Stimulated activated CD8-positive, alpha-beta memory T cell treated with anti-CD3 and anti-CD28 coated beads, Interleukin-15, amount 100 ng/mL, for 4 hours (primary cell): ENCODE data around the gene FARS2.

Experiments
- DNase-seq, 2 donors: peaks; one replicate each; pipeline ENCODE4 v3.0.0-alpha.2; 2020; ENCODE audit warnings: low read depth in 2 of 2

The FARS2 gene

DNA sequence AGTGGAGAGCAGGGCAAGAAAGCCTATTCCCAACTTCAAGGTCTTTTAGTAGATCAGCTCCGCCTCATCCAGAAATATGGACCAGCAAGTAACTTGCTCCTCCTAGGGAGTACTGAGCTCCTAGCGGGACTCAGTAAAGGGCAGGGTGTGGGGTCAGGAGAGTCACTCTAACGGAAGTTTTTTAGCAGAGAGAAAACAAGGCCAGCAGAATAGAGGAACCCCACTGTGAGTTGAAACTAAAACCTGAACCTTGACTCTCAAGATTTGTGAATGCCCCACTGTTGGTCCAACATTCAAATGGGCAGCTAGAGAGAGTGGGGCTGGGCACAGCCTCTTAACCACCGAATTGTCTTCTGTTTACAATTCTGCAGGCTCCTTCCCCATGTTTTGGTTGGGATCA is 244.8 kb downstream of the FARS2 start:
- DNase-seq: no peak

- no peak for DNase-seq
Measured at GRCh38 chr6:5506597-5506996, 245.3 kb downstream of the FARS2 start.

- no peak for DNase-seq
Measured at GRCh38 chr6:5507131-5507681, 245.9 kb downstream of the FARS2 start.

DNA sequence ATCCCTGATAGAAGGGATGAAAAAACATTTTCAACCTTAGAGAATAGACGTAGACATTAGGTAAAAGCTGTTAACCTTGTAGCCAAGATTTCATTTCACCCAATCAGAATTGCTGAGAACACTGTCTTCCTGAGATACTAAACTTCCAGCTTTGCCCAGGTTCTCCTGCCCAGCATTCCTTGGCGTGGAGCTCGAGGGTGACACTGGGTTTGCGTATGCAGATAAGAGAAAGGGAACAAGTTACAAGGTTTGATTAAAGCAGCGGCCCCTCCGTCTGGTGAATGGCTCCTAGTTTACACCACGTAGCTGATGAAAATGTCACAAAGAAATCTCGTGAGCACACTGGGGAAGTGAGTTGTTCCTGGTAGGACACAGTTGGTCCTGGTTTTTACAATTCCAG is 247.8 kb downstream of the FARS2 start:
- no peak for DNase-seq

DNA sequence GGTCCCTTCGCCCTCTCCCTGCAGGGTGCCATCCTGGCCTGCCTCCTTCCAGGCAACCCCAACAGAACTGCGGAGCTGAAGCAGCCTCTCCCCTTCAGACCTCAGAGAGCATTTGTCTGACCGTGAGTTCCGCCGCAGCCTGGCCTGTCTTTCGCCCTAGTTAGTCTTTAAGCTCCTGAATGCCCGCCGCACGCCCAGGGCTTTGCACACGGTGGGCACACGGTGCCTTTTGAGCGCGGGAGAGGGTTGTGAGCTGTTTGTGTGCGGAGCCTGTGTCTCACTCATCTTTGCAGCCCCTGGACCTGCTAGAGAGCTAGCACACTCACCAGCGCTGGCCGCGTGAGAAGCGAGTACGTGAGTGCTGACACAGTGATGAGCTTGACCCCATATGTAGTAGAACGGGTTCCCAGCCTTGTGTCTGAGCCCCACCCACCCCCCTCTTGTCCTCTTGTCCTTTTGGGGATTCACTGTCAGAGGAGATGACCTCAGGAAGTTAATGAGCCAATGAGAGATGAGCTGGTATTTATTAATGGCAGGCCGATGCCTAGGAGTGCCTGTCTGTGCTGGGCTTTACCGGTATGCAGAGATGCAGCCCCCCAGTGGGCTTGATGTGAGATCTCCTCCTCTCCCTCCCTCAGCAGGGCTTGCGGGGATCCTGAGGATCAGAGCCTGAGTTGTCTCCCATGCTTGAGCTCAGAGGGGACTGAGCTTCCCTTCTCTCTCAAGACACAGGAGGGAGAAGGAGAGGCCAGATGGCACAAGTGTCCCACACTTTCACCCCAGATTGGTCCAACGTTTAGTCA is 249.2 kb downstream of the FARS2 start:
- no peak for DNase-seq

GRCh38 chr6:5511954-5512353 is 250.6 kb downstream of the FARS2 start:
- DNase-seq: no peak

DNA sequence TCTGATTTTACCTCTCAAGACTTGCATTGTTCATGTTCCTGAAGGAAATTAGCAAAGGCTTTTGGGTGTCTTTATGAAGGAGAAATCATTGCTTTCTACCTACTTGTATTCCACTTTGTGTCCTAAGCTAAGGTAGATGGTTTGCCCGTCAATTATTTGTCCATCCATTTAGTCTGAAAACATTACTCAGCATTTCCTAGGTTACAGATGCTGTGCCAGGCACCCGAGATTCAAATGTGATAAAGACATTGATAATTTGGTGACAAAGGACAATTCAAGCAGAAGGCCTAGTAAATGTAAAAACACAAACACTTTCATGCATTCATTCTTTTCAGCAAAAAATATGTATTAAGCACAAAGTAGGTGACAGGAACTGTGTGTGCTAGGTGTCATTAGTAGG is 251.1 kb downstream of the FARS2 start:
- no peak for DNase-seq

- no peak for DNase-seq
Measured at GRCh38 chr6:5513408-5513807, 252.1 kb downstream of the FARS2 start.

DNA sequence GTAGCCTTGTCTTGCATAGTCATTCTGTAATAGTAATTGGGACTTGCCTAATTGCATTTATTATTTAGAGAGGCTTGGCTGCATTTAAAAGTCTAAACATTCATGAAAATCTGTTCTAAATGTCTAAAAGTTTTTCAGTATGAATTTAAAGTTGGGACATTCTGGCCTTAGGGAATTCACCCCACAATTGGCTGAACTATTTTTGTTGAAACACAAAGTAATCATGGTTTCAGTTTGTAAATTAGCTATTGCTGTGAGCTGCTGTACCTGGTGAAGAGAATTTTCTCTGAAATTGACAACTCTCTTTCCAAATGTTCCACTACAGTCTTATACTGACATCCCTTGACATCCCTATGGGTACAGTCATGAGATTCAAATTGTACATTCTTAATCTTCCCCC is 253.0 kb downstream of the FARS2 start:
- DNase-seq: no peak

GRCh38 chr6:5515200-5515599 is 253.9 kb downstream of the FARS2 start:
- DNase-seq: no peak

- no peak for DNase-seq
Measured at GRCh38 chr6:5516036-5516435, 254.7 kb downstream of the FARS2 start.

DNA sequence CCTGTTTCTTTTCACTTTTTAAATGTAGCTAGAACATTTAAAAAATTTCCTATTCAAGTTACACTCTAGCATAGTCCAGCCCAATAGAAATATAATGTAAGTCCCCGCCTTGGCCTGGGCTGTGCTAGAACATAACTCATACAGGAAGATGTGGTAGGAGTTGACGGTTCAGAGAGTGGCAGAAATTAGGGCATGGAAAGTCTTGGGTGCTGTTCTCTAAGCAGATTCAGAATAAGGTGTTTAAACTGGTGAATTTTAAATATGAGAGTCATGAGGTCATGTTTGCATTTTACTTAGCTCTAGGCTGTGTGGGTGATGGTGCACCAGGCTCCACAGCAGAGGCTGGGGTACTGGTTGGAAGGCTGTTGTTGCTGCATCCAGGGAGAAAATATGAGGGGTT is 256.5 kb downstream of the FARS2 start:
- DNase-seq: peak in 1 of 2 donors; percentile 19

DNA sequence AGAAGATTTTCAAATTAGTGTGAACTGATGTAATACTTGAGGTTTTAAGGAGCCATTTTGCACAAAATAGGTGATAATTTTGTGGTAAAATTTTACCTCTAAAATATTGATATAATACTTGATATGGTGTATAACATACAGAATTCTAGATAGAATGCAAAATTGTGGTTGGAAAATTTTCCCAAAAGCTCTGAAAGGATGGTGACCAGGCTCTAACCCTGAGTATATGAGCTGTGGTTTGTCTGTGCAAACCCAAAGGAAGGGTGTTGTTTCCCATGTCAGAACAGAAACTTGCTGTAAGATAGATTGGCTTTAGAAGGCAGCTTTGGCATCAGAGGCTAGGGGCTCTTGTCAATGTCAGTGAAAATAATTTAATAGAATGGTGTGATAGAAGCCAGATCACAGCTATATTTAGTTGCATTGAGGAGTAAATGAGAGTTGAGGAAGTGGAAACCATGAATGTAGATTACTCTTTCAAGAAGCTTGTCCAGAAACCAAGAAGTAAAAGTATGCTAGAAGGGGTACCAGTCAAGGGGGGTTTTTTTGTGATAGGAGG is 257.7 kb downstream of the FARS2 start:
- no peak for DNase-seq

DNA sequence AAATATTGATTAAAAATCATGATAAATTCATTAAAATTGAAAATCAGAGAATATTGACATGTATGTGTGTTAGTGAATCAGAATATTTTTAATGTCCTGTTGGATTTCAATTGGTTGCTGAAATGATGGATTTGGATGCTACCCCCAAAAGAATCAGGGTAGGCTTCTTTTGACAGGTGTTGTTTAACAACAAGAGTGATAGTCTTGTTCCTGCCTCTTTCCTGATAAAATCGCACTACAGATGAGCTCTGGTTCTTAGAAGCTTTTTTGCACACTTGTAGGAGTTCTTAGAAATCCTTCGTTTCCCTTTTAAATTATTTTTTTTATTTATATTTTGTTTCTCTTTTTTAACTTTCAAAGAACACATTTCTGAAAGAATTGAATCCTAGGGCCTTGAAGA is 259.5 kb downstream of the FARS2 start:
- DNase-seq: no peak

GRCh38 chr6:5521322-5521721 is 260.0 kb downstream of the FARS2 start:
- no peak for DNase-seq

DNA sequence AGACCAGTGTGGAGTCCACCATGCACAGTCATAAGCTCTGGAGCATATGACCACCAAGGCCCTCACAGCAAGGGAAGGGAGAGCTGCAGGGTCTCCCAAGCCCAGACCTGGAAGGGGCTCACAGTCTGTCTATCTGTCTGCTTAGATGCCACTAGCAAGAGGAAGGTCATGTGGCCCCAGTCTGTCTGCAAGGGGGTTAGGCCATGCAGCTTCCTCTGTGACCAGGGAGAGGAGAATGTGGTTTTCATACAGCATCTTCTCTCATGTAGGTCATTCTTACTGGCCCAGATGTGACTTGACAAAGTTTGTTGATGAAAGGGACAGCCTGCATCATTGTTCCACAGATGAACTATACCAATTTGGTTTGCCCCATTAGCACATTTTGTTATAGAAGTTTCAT is 260.8 kb downstream of the FARS2 start:
- DNase-seq: no peak

GRCh38 chr6:5524110-5524509 is 262.8 kb downstream of the FARS2 start:
- DNase-seq: no peak

DNA sequence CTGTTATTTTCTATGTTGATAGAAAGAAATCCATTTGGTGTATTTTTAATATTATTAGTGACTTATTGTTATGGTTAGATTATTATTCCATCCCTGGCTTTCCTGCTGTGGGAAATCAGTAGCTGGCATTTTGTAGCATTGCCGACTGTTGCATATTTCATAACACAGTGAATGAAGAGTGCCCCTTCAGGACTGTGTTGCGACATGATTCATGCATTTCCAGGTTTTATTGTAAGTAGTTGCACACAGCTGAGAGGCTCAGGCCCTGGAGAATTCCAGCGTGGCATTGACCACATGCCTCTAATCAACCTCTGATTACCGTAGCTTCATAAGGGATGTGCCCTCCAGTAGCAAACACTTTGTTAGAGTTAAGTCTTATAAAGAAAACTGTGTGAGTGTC is 263.9 kb downstream of the FARS2 start:
- DNase-seq: no peak

DNA sequence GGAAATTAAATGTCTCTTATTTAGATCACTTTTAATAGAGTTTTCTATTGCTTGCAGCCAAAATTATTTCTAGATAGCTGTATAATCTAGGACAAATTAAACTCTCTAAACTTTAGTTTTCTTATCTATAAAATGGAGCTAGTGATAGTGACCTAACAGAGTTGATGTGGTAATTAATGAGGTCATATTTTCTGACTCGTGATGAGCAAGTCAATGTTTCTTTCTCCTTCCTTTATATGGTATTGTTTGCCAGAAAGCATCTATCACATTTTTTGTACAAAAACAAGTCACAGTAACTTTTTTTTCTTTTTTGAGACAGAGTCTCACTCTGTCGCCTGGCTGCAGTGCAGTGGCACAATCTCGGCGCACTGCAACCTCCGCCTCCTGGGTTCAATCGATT is 267.7 kb downstream of the FARS2 start:
- DNase-seq: no peak

DNA sequence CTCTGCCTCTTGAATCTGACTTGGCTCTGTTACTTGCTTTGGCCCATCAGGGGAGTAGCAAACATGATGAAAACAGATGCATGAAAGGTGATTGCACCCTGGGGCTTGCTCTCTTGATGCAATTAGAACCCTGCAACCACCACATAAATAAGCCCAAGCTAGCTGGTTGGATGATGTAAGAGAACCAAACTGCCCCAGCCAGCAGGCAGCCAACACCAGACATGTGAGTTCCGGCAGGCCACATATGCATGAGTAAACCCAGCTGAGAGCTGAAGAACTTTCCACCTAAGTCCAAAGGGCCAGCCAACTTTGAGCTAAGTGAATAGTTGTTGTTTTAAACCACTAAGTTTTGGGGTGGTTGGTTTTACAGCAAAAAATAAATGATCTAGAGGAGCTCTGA is 268.4 kb downstream of the FARS2 start:
- no peak for DNase-seq

DNA sequence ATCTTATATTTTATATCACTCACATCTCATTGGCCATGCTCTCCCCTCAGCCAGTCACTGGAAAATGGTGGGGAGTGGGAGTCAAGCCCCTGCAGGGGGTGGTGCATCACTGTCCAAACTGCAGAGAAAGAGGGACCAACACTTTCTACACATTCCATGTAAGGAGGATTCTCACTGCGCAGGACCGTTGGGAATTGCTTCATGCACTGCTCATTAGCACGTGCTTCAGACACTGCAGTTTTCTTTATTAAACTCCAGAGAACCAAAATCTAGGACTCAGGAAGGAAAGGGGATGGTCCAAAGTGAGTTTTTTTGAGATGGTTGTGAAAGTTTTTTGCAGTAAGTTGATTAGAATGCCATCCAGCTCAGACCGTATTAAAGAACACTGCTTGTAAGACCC is 269.8 kb downstream of the FARS2 start:
- no peak for DNase-seq

GRCh38 chr6:5531853-5532375 is 270.6 kb downstream of the FARS2 start:
- DNase-seq: no peak

DNA sequence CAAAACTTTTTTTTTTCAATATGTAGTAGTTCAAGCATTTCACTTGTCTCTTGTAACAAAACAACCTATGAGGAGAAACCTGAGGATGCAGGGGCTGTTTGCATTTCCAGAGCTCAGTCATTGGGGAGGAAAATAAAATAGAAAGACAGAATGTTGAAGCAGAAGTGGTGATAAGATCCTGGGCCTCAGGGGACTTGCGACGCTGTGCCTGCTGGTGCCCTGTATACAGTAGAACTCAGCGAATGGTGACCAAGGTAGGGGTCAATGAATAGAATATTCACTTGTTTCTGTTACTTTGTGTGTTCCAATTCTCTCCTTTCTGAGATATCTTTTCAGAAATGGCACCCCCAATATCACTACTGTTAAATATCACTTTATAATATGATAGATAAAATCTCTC is 271.6 kb downstream of the FARS2 start:
- no peak for DNase-seq
